ENCODE measurements around the gene NKAIN2. TPM values are rescaled to one million over a fixed set of nuclear protein-coding genes. Genes with fewer than 3 reads are reported as not detected.

The NKAIN2 gene
- total RNA-seq, 2 donors from 2014 or later: 0.31 to 2.3 TPM

- Histone ChIP-seq H3K9me3 (no peaks in the 10 kb centered on the region), H3K36me3 (no peaks in the 10 kb centered on the region), H3K27ac (no peak overlapping the region), H3K4me3 (no peak overlapping the region), H3K4me1 (no peaks in the 10 kb centered on the region), H3K27me3 (no peaks in the 10 kb centered on the region)
- TF ChIP-seq CTCF (IDR thresholded peaks at IDR 0.05): no peak
- no peak for DNase-seq (ENCODE audit: low spot score)
Measured at GRCh38 chr6:124753001-124753400, 949.3 kb downstream of the NKAIN2 start.

- H3K27me3 ChIP-seq: no peaks in the 10 kb centered on the region
- no peak overlapping the region for H3K27ac ChIP-seq
- no peaks in the 10 kb centered on the region for H3K4me1 ChIP-seq
- TF ChIP-seq CTCF (IDR thresholded peaks at IDR 0.05): no peak
- no peaks in the 10 kb centered on the region for H3K36me3 ChIP-seq
- no peak for DNase-seq (ENCODE audit: low spot score)
- H3K4me3 ChIP-seq: no peak overlapping the region
- H3K9me3 ChIP-seq: no peaks in the 10 kb centered on the region
Measured at GRCh38 chr6:124753562-124754105, 950.0 kb downstream of the NKAIN2 start.

GRCh38 chr6:124755321-124755720 is 951.7 kb downstream of the NKAIN2 start:
- no peaks in the 10 kb centered on the region for H3K36me3 ChIP-seq
- no peak for TF ChIP-seq CTCF (IDR thresholded peaks at IDR 0.05)
- no peaks in the 10 kb centered on the region for H3K9me3 ChIP-seq
- no peaks in the 10 kb centered on the region for H3K27me3 ChIP-seq
- no peak overlapping the region for H3K4me3 ChIP-seq
- no peak overlapping the region for H3K27ac ChIP-seq
- H3K4me1 ChIP-seq: no peaks in the 10 kb centered on the region
- no peak for DNase-seq (ENCODE audit: low spot score)

GRCh38 chr6:124757560-124757959 is 953.9 kb downstream of the NKAIN2 start:
- TF ChIP-seq CTCF (IDR thresholded peaks at IDR 0.05): no peak
- DNase-seq (ENCODE audit: low spot score): no peak
- Histone ChIP-seq H3K4me1 (no peaks in the 10 kb centered on the region), H3K27me3 (no peaks in the 10 kb centered on the region), H3K36me3 (no peaks in the 10 kb centered on the region), H3K27ac (no peak overlapping the region), H3K4me3 (no peak overlapping the region), H3K9me3 (no peaks in the 10 kb centered on the region)

GRCh38 chr6:124758663-124759062 is 955.0 kb downstream of the NKAIN2 start:
- Histone ChIP-seq H3K27me3 (no peaks in the 10 kb centered on the region), H3K4me3 (no peak overlapping the region), H3K4me1 (no peaks in the 10 kb centered on the region), H3K9me3 (no peaks in the 10 kb centered on the region), H3K36me3 (no peaks in the 10 kb centered on the region), H3K27ac (no peak overlapping the region)
- no peak for TF ChIP-seq CTCF (IDR thresholded peaks at IDR 0.05)
- DNase-seq (ENCODE audit: low spot score): no peak

- Histone ChIP-seq H3K36me3 (no peaks in the 10 kb centered on the region), H3K4me1 (no peaks in the 10 kb centered on the region), H3K9me3 (no peaks in the 10 kb centered on the region), H3K27ac (no peak overlapping the region), H3K4me3 (no peak overlapping the region), H3K27me3 (no peaks in the 10 kb centered on the region)
- TF ChIP-seq CTCF (IDR thresholded peaks at IDR 0.05): no peak
- no peak for DNase-seq (ENCODE audit: low spot score)
Measured at GRCh38 chr6:124765280-124765679, 961.6 kb downstream of the NKAIN2 start.
